HG03558 (cell line): Measurements from ENCODE around the gene PAQR5.

Experiments
- ATAC-seq: cut with Tn5 transposase; IDR thresholded peaks from one replicate; pipeline ENCODE4 v1.9.1; 2021; ENCODE audit warnings: moderate number of reproducible peaks; ENCODE audit not compliant: unreplicated experiment; ENCODE audit errors: extremely low read depth

Gene PAQR5

DNA sequence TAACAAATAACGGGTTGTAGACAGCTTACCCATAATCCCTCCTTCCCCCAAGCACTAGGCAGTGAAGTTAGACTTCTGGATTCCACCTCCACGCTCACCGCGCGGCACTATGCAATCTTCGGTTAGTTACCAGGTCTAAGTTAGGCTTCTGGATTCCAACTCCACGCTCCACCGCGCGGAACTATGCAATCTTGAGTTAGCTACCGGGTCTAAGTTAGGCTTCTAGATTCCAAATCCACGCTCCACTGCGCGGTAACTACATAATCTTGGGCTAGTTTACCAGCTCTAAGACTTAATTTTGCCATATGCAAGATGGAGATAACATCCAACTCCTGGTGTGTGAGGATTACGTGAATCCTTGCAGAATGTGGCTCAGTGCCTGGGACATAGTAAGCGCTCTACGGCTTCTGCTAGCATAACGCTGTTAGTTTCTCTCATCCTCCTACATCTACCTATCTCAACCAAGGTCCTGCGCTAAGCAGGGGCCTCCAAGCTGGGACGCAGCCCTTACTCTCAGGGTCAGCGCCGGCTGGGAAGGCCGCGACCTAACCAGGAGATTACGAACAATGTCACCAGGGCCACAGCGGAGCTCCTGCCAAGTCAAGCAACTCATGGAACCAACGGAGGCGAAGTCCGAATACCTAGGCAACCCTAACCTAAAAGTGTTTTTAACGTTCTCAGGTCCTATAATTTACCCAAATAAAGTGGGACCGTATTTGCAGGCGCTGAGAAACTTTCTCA is 153.4 kb downstream of the PAQR5 start:
- peak; percentile 23 for ATAC-seq

- peak; percentile 48 for ATAC-seq
Observed at GRCh38 chr15:69452692-69453521, 154.2 kb downstream of the PAQR5 start, which contains the start of gene RPLP1. RPLP1 (plus strand) TSS chr15:69452818; CDS start chr15:69452949, 131 bp downstream.

- no peak for ATAC-seq
Observed at GRCh38 chr15:69454953-69455352, 156.2 kb downstream of the PAQR5 start.

- no peak for ATAC-seq
Observed at GRCh38 chr15:69456208-69457166, 157.8 kb downstream of the PAQR5 start.
